Activated T-cell treated with anti-CD3 and anti-CD28 coated beads for 24 hours (primary cell): ENCODE data around the gene STAG1.

ENCODE experiments used
- DNase-seq: peaks from one replicate; pipeline ENCODE4 v3.0.0-alpha.2; 2020; ENCODE audit warnings: low read depth

Gene STAG1

GRCh38 chr3:136327671-136328070 is 424.5 kb downstream of the STAG1 start:
- no peak for DNase-seq

- no peak for DNase-seq
These were observed 425.9 kb downstream of the STAG1 start for GRCh38 chr3:136326316-136326715.

GRCh38 chr3:136311968-136312367 is 440.2 kb downstream of the STAG1 start:
- no peak for DNase-seq

- no peak for DNase-seq
These were observed 440.9 kb downstream of the STAG1 start for GRCh38 chr3:136311261-136311660.

- no peak for DNase-seq
These were observed 446.3 kb downstream of the STAG1 start for GRCh38 chr3:136305879-136306278.

- DNase-seq: no peak
These were observed 451.7 kb downstream of the STAG1 start for GRCh38 chr3:136300444-136300843.

- no peak for DNase-seq
These were observed 454.4 kb downstream of the STAG1 start for GRCh38 chr3:136297826-136298225.

- DNase-seq: no peak
These were observed 455.2 kb downstream of the STAG1 start for GRCh38 chr3:136296960-136297359.

- DNase-seq: no peak
These were observed 458.0 kb downstream of the STAG1 start for GRCh38 chr3:136294176-136294575.

- DNase-seq: no peak
These were observed 458.9 kb downstream of the STAG1 start for GRCh38 chr3:136293279-136293678.

GRCh38 chr3:136292500-136292899 is 459.7 kb downstream of the STAG1 start:
- no peak for DNase-seq

GRCh38 chr3:136291302-136291701 is 460.9 kb downstream of the STAG1 start:
- no peak for DNase-seq
